IMR-90 (cell line): ENCODE data around the gene RTL5. TPM values are rescaled to one million over a fixed set of nuclear protein-coding genes. Genes with fewer than 3 reads are reported as not detected.

Experiments used
- ATAC-seq: fragments of 200-7000 bp; cut with Tn5 transposase; 2 replicates; pipeline ENCODE4 v1.9.1; 2020; ENCODE audit warnings: low read depth, mild to moderate bottlenecking, moderate library complexity
- BruUV-seq: library from RNA; stranded (reverse); fragments of 400-500 nt; replicated peaks from 2 replicates; lab custom pipeline; 2021; lab: Mats Ljungman, UMichigan
- CTCF ChIA-PET: fragments of 300-600 bp; formaldehyde crosslinking; extraction: SDS; loops from one replicate; lab custom pipeline; 2021; ENCODE audit warnings: antibody characterized with exemption; lab: Yijun Ruan, JAX
- POLR2A ChIA-PET: fragments of 300-600 bp; sonication (Branson Sonifier 250); formaldehyde crosslinking; loops from one replicate; lab custom pipeline; 2022; ENCODE audit warnings: antibody characterized with exemption; ENCODE audit not compliant: unreplicated experiment; lab: Charles Lee
- DNase-seq: peaks from one replicate; pipeline ENCODE4 v3.0.0; 2013
- H2AFZ ChIP-seq: replicated peaks from 2 replicates; pipeline ENCODE3; 2013; ENCODE audit warnings: low read length, mild to moderate bottlenecking; ENCODE audit not compliant: poor library complexity
- H2AK5ac ChIP-seq: 2 replicates; pipeline ENCODE4 v1.6.1; 2013; ENCODE audit warnings: low read depth, low read length, inconsistent platforms
- H2AK9ac ChIP-seq: replicated peaks from 2 replicates; pipeline ENCODE3; 2013; ENCODE audit warnings: mild to moderate bottlenecking, low read depth, low read length, moderate library complexity; ENCODE audit not compliant: poor library complexity
- H2BK120ac ChIP-seq: 2 replicates; pipeline ENCODE4 v1.6.1; 2013; ENCODE audit warnings: low read depth, low read length, inconsistent platforms
- H2BK15ac ChIP-seq: 3 replicates; pipeline ENCODE4 v1.6.1; 2013; ENCODE audit warnings: low read depth, low read length, inconsistent platforms
- H2BK20ac ChIP-seq: 2 replicates; pipeline ENCODE4 v1.6.1; 2013; ENCODE audit warnings: low read depth, mild to moderate bottlenecking, inconsistent platforms, low read length, moderate library complexity
- H2BK5ac ChIP-seq: 2 replicates; pipeline ENCODE4 v1.6.1; 2013; ENCODE audit warnings: mild to moderate bottlenecking, low read depth, low read length, inconsistent platforms; ENCODE audit not compliant: poor library complexity, severe bottlenecking
- H3K14ac ChIP-seq: replicated peaks from 2 replicates; pipeline ENCODE4 v1.6.1; 2013; ENCODE audit warnings: low read depth, low read length, inconsistent platforms
- H3K18ac ChIP-seq: 2 replicates; pipeline ENCODE4 v1.6.1; 2013; ENCODE audit warnings: low read depth, low read length, control low read depth
- H3K23ac ChIP-seq: 2 replicates; pipeline ENCODE4 v1.6.1; 2013; ENCODE audit warnings: low read depth, low read length, inconsistent platforms
- H3K27ac ChIP-seq: 2 replicates; pipeline ENCODE4 v1.5.1; 2013; ENCODE audit warnings: mild to moderate bottlenecking, control low read depth, low read length; ENCODE audit not compliant: insufficient read depth
- H3K27me3 ChIP-seq: 2 replicates; pipeline ENCODE4 v1.6.1; 2013; ENCODE audit warnings: low read length; ENCODE audit not compliant: control insufficient read depth, insufficient read depth
- H3K36me3 ChIP-seq: 2 replicates; pipeline ENCODE4 v1.6.1; 2013; ENCODE audit warnings: low read length, mixed read lengths; ENCODE audit not compliant: control insufficient read depth, insufficient read depth
- H3K4ac ChIP-seq: 2 replicates; pipeline ENCODE4 v1.6.1; 2013; ENCODE audit warnings: low read depth, low read length, inconsistent platforms
- H3K4me1 ChIP-seq: 2 replicates; pipeline ENCODE4 v1.6.1; 2013; ENCODE audit warnings: low read length, mixed read lengths; ENCODE audit not compliant: control insufficient read depth, insufficient read depth
- H3K4me2 ChIP-seq: 2 replicates; pipeline ENCODE4 v1.6.1; 2013; ENCODE audit warnings: low read depth, mild to moderate bottlenecking, control low read depth, low read length, moderate library complexity
- H3K4me3 ChIP-seq: 2 replicates; pipeline ENCODE4 v1.5.1; 2013; ENCODE audit warnings: low read depth, mild to moderate bottlenecking, control low read depth, low read length, moderate library complexity; ENCODE audit not compliant: insufficient read depth
- H3K56ac ChIP-seq: 2 replicates; pipeline ENCODE4 v1.6.1; 2013; ENCODE audit warnings: low read length, inconsistent platforms; ENCODE audit not compliant: insufficient read depth; ENCODE audit errors: extremely low read depth
- H3K79me1 ChIP-seq, 2 experiments: 2 replicates each; pipeline ENCODE4 v1.6.1; 2013; ENCODE audit warnings: low read length in 2 of 2, inconsistent platforms in 1 of 2, low read depth in 1 of 2
- H3K9ac ChIP-seq: 2 replicates; pipeline ENCODE4 v1.6.1; 2013; ENCODE audit warnings: low read depth, low read length, control low read depth
- H3K9me1 ChIP-seq: 2 replicates; pipeline ENCODE4 v1.6.1; 2013; ENCODE audit warnings: low read length, inconsistent platforms; ENCODE audit not compliant: insufficient read depth
- H3K9me3 ChIP-seq: 2 replicates; pipeline ENCODE4 v1.6.1; 2013; ENCODE audit warnings: low read length; ENCODE audit not compliant: control insufficient read depth, insufficient read depth
- H4K20me1 ChIP-seq: 2 replicates; pipeline ENCODE4 v1.6.1; 2013; ENCODE audit warnings: low read length, inconsistent platforms; ENCODE audit not compliant: insufficient read depth
- H4K5ac ChIP-seq: 2 replicates; pipeline ENCODE4 v1.6.1; 2013; ENCODE audit warnings: mild to moderate bottlenecking, low read depth, low read length, control low read depth
- H4K8ac ChIP-seq, 2 experiments: 2 replicates each; pipeline ENCODE4 v1.6.1; 2013; ENCODE audit warnings: low read depth in 2 of 2, low read length in 2 of 2, control low read depth in 1 of 2, inconsistent platforms in 1 of 2
- H4K91ac ChIP-seq: 2 replicates; pipeline ENCODE4 v1.6.1; 2013; ENCODE audit warnings: low read depth, low read length, inconsistent platforms; ENCODE audit not compliant: insufficient read depth
- BHLHE40 ChIP-seq: fragments of 150-350 bp; IDR thresholded peaks from 2 replicates; pipeline ENCODE4 v1.6.1; 2016; ENCODE audit warnings: mild to moderate bottlenecking, low read depth, low read length
- CEBPB ChIP-seq: IDR thresholded peaks from 2 replicates; pipeline ENCODE4 v1.6.1; 2012; ENCODE audit warnings: low read depth, low read length, improper control_type of control experiment
- CHD1 ChIP-seq: IDR thresholded peaks from 2 replicates; pipeline ENCODE4 v1.6.1; 2012; ENCODE audit warnings: low read depth, low read length, improper control_type of control experiment
- RAD21 ChIP-seq: IDR thresholded peaks from 2 replicates; pipeline ENCODE4 v1.6.1; 2012; ENCODE audit warnings: low read length, improper control_type of control experiment
- RFX5 ChIP-seq: IDR thresholded peaks from 2 replicates; pipeline ENCODE4 v1.8.0; 2012; ENCODE audit warnings: low read depth, mild to moderate bottlenecking, low read length, moderate library complexity
- WGBS, 2 experiments: methylation state at CpG; one replicate each; pipeline versions ENCODE4 v1.1.5 to v1.1.7; 2013; ENCODE audit warnings: missing lambda C conversion rate in 2 of 2; ENCODE audit not compliant: insufficient read length in 1 of 2; ENCODE audit errors: extremely low coverage in 2 of 2; 5-methylcytosine and 5-hydroxymethylcytosine counted together
- dilution Hi-C: fragments of 300-500 bp; cut with HindIII; formaldehyde crosslinking; loops from one replicate; pipeline ENCODE4 v1.14.3; 2018; ENCODE audit warnings: low sequenced_read_pairs; ENCODE audit not compliant: unreplicated experiment
- in situ Hi-C: fragments of 300-500 bp; cut with MboI; formaldehyde crosslinking; loops from 3 replicates; pipeline ENCODE4 v1.14.3; 2019; ENCODE audit warnings: low sequenced_read_pairs, inconsistent platforms, mixed read lengths
- intact Hi-C: fragments of 100-400 bp; cut with micrococcal nuclease; formaldehyde crosslinking; loops from 2 replicates; pipeline ENCODE4 v1.10.0; 2022
- polyA plus RNA-seq, 3 experiments: library from polyadenylated mRNA; depleted of rRNA; stranded (reverse); fragments of >200 nt; gene quantifications; 2 replicates each; pipeline ENCODE4 v1.2.3, GENCODE V29; 2012; ENCODE audit warnings: low replicate concordance in 1 of 3
- total RNA-seq: library from RNA; depleted of rRNA; stranded (reverse); fragments of >200 nt; gene quantifications from 2 replicates; pipeline ENCODE4 v1.2.3, GENCODE V29; 2012
- TF ChIP-seq, protein P1 (sequence below): fragments of 150-350 bp; IDR thresholded peaks from 2 replicates; pipeline ENCODE4 v1.6.1; 2017; ENCODE audit warnings: mild to moderate bottlenecking, antibody characterized with exemption, low read length, low read depth
- TF ChIP-seq, protein P2 (sequence below): fragments of 150-350 bp; IDR thresholded peaks from 2 replicates; pipeline ENCODE4 v1.6.1; 2016; ENCODE audit warnings: low read depth, mild to moderate bottlenecking, low read length, moderate library complexity, borderline replicate concordance

The RTL5 gene
- total and polyA plus RNA-seq, 2 of the 4 experiments (the other 2 are of a cell fraction): 0.90 to 2.5 TPM

DNA sequence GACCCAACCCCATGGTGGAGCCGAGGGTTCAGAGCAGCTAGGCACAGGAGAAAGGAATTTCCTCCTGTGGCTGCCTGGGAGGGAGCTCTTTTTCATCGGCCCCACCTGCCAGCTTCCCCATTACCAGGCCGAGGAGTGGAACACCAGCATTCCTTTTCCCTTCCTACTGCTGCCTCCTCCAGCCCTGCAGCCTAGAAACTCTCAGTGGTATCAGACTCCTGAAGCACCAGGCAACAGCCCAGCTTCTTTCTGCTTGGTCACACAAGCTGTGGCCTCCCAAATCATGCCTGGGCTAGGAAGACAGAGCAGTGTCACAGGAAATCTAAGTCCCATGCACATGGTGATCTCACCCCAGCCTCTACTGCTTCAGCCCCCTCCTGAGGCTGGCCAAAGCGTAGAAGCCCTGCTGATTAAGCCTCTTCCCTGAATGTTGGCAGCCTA is 30.1 kb downstream of the RTL5 start:
- H2AFZ ChIP-seq: peak overlapping the region; percentile 32
- DNase-seq (no peak), ATAC-seq (no peak)
- H3K56ac ChIP-seq: no peak overlapping the region
- H3K27me3 ChIP-seq: peaks cover 51% of the 10 kb centered on the region
- no peaks in the 10 kb centered on the region for H3K36me3 ChIP-seq
- no peak overlapping the region for H2AK5ac ChIP-seq
- no peak overlapping the region for H3K9ac ChIP-seq
- intact Hi-C loops: no loop called here
- TF ChIP-seq, protein P1, sequence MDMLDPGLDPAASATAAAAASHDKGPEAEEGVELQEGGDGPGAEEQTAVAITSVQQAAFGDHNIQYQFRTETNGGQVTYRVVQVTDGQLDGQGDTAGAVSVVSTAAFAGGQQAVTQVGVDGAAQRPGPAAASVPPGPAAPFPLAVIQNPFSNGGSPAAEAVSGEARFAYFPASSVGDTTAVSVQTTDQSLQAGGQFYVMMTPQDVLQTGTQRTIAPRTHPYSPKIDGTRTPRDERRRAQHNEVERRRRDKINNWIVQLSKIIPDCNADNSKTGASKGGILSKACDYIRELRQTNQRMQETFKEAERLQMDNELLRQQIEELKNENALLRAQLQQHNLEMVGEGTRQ: no peak
- no peak for TF ChIP-seq CEBPB
- TF ChIP-seq BHLHE40: no peak
- TF ChIP-seq, protein P2, sequence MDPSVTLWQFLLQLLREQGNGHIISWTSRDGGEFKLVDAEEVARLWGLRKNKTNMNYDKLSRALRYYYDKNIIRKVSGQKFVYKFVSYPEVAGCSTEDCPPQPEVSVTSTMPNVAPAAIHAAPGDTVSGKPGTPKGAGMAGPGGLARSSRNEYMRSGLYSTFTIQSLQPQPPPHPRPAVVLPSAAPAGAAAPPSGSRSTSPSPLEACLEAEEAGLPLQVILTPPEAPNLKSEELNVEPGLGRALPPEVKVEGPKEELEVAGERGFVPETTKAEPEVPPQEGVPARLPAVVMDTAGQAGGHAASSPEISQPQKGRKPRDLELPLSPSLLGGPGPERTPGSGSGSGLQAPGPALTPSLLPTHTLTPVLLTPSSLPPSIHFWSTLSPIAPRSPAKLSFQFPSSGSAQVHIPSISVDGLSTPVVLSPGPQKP: no peak
- no peak for TF ChIP-seq CHD1
- TF ChIP-seq RFX5: no peak
- TF ChIP-seq RAD21: no peak
- no peak overlapping the region for H2BK120ac ChIP-seq
- no peak overlapping the region for H3K4ac ChIP-seq
- in situ Hi-C loops: no loop called here
- 53% methylated on average over 2 of the region's 4 CpGs; no CpG with 5 or more reads in 1 of the 2 experiments for WGBS, 2 experiments
- H3K27ac ChIP-seq: no peak overlapping the region
- no peak overlapping the region for H3K18ac ChIP-seq
- H2BK20ac ChIP-seq: no peak overlapping the region
- 0 out of 2 replicates have a peak, but pooled peaks cover 4% of the 10 kb centered on the region for H4K20me1 ChIP-seq
- H4K91ac ChIP-seq: no peak overlapping the region
- no peak overlapping the region for H3K4me3 ChIP-seq
- no peak overlapping the region for H3K23ac ChIP-seq
- H3K14ac ChIP-seq: no peak overlapping the region
- dilution Hi-C loops: no loop called here
- no peak overlapping the region for H4K8ac ChIP-seq
- no peak overlapping the region for H4K5ac ChIP-seq
- H3K4me1 ChIP-seq: no peaks in the 10 kb centered on the region
- no peaks in the 10 kb centered on the region for H3K9me1 ChIP-seq
- POLR2A ChIA-PET: interaction anchor here (0.6 kb wide), 1 partner anchor 10 kb away, joined by 4 read pairs; no protein-coding TSS in a partner anchor
- no peaks in the 10 kb centered on the region for H3K9me3 ChIP-seq
- H2BK5ac ChIP-seq: no peak overlapping the region
- H3K79me1 ChIP-seq: no peaks in the 10 kb centered on the region
- no peak overlapping the region for H3K4me2 ChIP-seq
- CTCF ChIA-PET: no interaction called here
- BruUV-seq: no TSS peak
- H2AK9ac ChIP-seq: no peak overlapping the region
- no peak overlapping the region for H2BK15ac ChIP-seq
